HepG2 (cell line): Measurements from ENCODE around the gene RAD21L1. TPM values are rescaled to one million over a fixed set of nuclear protein-coding genes. Genes with fewer than 3 reads are reported as not detected.

Experiments used
- AHDC1 ChIP-seq: sonication (generic); formaldehyde crosslinking; IDR thresholded peaks from 2 replicates; pipeline ENCODE4 v1.5.1; 2020; ENCODE audit warnings: mild to moderate bottlenecking, missing genetic modification reagents, borderline replicate concordance
- ARID4A ChIP-seq: sonication (generic); formaldehyde crosslinking; IDR thresholded peaks from 2 replicates; pipeline ENCODE4 v1.5.0; 2020; ENCODE audit warnings: mild to moderate bottlenecking, missing genetic modification reagents, borderline replicate concordance
- BCL3 ChIP-seq: sonication (generic); formaldehyde crosslinking; IDR thresholded peaks from 2 replicates; pipeline ENCODE4 v1.5.1; 2020; ENCODE audit warnings: mild to moderate bottlenecking, missing genetic modification reagents, moderate library complexity
- HMGA1 ChIP-seq: sonication (generic); formaldehyde crosslinking; conservative IDR thresholded peaks from 2 replicates; pipeline ENCODE4 v1.4.0; 2020; ENCODE audit warnings: missing genetic modification reagents
- HNF4G ChIP-seq, 2 experiments: sonication (generic) in 1 of 2; formaldehyde crosslinking in 1 of 2; IDR thresholded peaks; 2 replicates each; pipeline versions ENCODE4 v1.4.0 to v1.6.1; 2011 to 2020; ENCODE audit warnings: borderline replicate concordance in 2 of 2, low read depth in 2 of 2, mild to moderate bottlenecking in 2 of 2, low read length in 1 of 2, missing genetic modification reagents in 1 of 2, moderate library complexity in 1 of 2
- JDP2 ChIP-seq: sonication (generic); formaldehyde crosslinking; IDR thresholded peaks from 2 replicates; pipeline ENCODE4 v1.8.1; 2022; ENCODE audit warnings: missing genetic modification reagents, borderline replicate concordance
- RXRA ChIP-seq: sonication (generic); formaldehyde crosslinking; IDR thresholded peaks from 2 replicates; pipeline ENCODE4 v1.5.1; 2020; ENCODE audit warnings: missing genetic modification reagents
- SMC3 ChIP-seq: IDR thresholded peaks from 2 replicates; pipeline ENCODE4 v1.6.1; 2011; ENCODE audit warnings: low read length, improper control_type of control experiment
- SUZ12 ChIP-seq: fragments of 150-350 bp; IDR thresholded peaks from 2 replicates; pipeline ENCODE4 v1.6.1; 2014; ENCODE audit warnings: low read depth, low read length
- TEAD2 ChIP-seq: sonication (generic); formaldehyde crosslinking; IDR thresholded peaks from 2 replicates; pipeline ENCODE4 v1.9.0; 2021; ENCODE audit warnings: missing genetic modification reagents
- ZNF138 ChIP-seq: sonication (generic); formaldehyde crosslinking; IDR thresholded peaks from 2 replicates; pipeline ENCODE4 v1.5.0; 2020; ENCODE audit warnings: mild to moderate bottlenecking, low read depth, missing genetic modification reagents
- ZNF280B ChIP-seq: sonication (generic); formaldehyde crosslinking; IDR thresholded peaks from 2 replicates; pipeline ENCODE4 v1.5.0; 2020; ENCODE audit warnings: missing genetic modification reagents, mild to moderate bottlenecking, borderline replicate concordance
- ZNF746 ChIP-seq: sonication (generic); formaldehyde crosslinking; IDR thresholded peaks from 2 replicates; pipeline ENCODE4 v1.8.0; 2022; ENCODE audit warnings: mild to moderate bottlenecking, missing genetic modification reagents
- polyA plus RNA-seq, 8 experiments: library from polyadenylated mRNA; depleted of rRNA in 3 of 8; stranded (reverse) in 7 of 8; unstranded in 1 of 8; fragments of >200 nt; fragmentation: Illumina TruSeq in 4 of 8; extraction: Trizol in 4 of 8; gene quantifications; 2 replicates each; pipeline versions ENCODE4 v1.2.1 to v1.2.3, GENCODE V29; 2011 to 2016; ENCODE audit warnings: low read depth in 4 of 8, missing spikeins in 1 of 8, mixed read lengths in 1 of 8; ENCODE audit not compliant: insufficient read depth in 1 of 8
- total RNA-seq, 5 experiments: library from RNA; depleted of rRNA; stranded (reverse); fragments of >200 nt; fragmentation: Illumina TruSeq; extraction: Trizol; gene quantifications; 2 replicates each; pipeline ENCODE4 v1.2.3, GENCODE V29; 2016; ENCODE audit warnings: low read depth in 1 of 5
- TF ChIP-seq, protein P1 (sequence below), 2 experiments: sonication (generic) in 1 of 2; formaldehyde crosslinking in 1 of 2; IDR thresholded peaks; 2 replicates each; pipeline versions ENCODE4 v1.4.0 to v1.6.1; 2018 to 2020; ENCODE audit warnings: missing genetic modification reagents in 2 of 2, borderline replicate concordance in 1 of 2, low read depth in 1 of 2, mild to moderate bottlenecking in 1 of 2, missing biosample characterization in 1 of 2

The RAD21L1 gene
- total and polyA plus RNA-seq, 2 of the 13 experiments (the other 11 are each of a cell fraction or from before 2014, with no cell fraction given): not detected

- TF ChIP-seq AHDC1 (CRISPR knock-in tag) (no peak), ZNF280B (CRISPR knock-in tag) (no peak), ZNF746 (CRISPR knock-in tag) (no peak), JDP2 (no peak), TEAD2 (no peak), RXRA (CRISPR knock-in tag) (no peak), BCL3 (no peak), HNF4G (IDR thresholded peaks at IDR 0.05; ENCODE audit: borderline replicate concordance, low read depth, low read length) (no peak), HNF4G (CRISPR knock-in tag; IDR thresholded peaks at IDR 0.05; ENCODE audit: borderline replicate concordance, low read depth) (no peak), SUZ12 (no peak), HMGA1 (CRISPR knock-in tag) (no peak), SMC3 (no peak), ARID4A (CRISPR knock-in tag) (no peak), ZNF138 (CRISPR knock-in tag) (no peak)
- TF ChIP-seq, protein P1, sequence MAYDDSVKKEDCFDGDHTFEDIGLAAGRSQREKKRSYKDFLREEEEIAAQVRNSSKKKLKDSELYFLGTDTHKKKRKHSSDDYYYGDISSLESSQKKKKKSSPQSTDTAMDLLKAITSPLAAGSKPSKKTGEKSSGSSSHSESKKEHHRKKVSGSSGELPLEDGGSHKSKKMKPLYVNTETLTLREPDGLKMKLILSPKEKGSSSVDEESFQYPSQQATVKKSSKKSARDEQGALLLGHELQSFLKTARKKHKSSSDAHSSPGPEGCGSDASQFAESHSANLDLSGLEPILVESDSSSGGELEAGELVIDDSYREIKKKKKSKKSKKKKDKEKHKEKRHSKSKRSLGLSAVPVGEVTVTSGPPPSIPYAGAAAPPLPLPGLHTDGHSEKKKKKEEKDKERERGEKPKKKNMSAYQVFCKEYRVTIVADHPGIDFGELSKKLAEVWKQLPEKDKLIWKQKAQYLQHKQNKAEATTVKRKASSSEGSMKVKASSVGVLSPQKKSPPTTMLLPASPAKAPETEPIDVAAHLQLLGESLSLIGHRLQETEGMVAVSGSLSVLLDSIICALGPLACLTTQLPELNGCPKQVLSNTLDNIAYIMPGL (CRISPR knock-in tag; IDR thresholded peaks at IDR 0.05; ENCODE audit: borderline replicate concordance in 1 of 2, low read depth in 1 of 2): no peak
Measured at GRCh38 chr20:1296117-1296610, 70.3 kb downstream of the RAD21L1 start (continued).
